HUES6 (cell line): ENCODE measurements around the gene UIMC1.

Source experiments
- H3K27ac ChIP-seq: 2 replicates; pipeline ENCODE4 v1.7.0; 2013; ENCODE audit warnings: low read depth, mild to moderate bottlenecking, low read length, inconsistent platforms
- H3K27me3 ChIP-seq: 2 replicates; pipeline ENCODE4 v1.6.1; 2013; ENCODE audit warnings: low read length; ENCODE audit not compliant: control insufficient read depth, insufficient read depth
- H3K36me3 ChIP-seq: 2 replicates; pipeline ENCODE4 v1.6.1; 2013; ENCODE audit warnings: low read length; ENCODE audit not compliant: control insufficient read depth, insufficient read depth
- H3K4me1 ChIP-seq: 2 replicates; pipeline ENCODE4 v1.6.1; 2013; ENCODE audit warnings: low read length; ENCODE audit not compliant: control insufficient read depth, insufficient read depth
- H3K4me3 ChIP-seq: 2 replicates; pipeline ENCODE4 v1.5.1; 2013; ENCODE audit warnings: low read depth, low read length
- H3K9ac ChIP-seq: one replicate; pipeline ENCODE4 v1.6.1; 2013; ENCODE audit warnings: mild to moderate bottlenecking, low read length
- H3K9me3 ChIP-seq: 2 replicates; pipeline ENCODE4 v1.6.1; 2013; ENCODE audit warnings: low read depth, low read length; ENCODE audit not compliant: control insufficient read depth, insufficient read depth

UIMC1 gene

DNA sequence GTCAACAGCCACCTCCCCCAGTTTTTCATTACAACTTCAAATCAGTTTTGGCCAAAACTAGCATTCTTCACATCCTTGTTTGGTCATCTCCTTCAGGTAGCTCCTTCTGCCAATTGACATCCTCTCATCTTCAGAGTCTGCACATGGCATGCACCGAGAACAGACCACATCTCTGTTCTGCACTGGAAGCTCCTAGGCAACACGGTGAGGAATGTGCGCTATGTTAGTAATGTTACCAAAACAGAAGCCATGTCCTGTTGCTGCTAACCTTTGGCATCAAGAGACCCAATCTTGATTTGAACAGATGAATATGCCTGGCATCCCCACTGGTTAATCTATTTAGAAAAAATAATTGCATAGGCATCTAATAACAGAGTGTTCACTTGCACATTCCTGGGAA is 102.3 kb downstream of the UIMC1 start:
- no peak overlapping the region for H3K4me3 ChIP-seq
- H3K9me3 ChIP-seq: no peaks in the 10 kb centered on the region
- H3K36me3 ChIP-seq: peaks cover 81% of the 10 kb centered on the region
- H3K27ac ChIP-seq: no peak overlapping the region
- H3K4me1 ChIP-seq: no peaks in the 10 kb centered on the region; the same call in 1 of the 2 replicates
- no peaks in the 10 kb centered on the region for H3K27me3 ChIP-seq
- no peak overlapping the region for H3K9ac ChIP-seq

DNA sequence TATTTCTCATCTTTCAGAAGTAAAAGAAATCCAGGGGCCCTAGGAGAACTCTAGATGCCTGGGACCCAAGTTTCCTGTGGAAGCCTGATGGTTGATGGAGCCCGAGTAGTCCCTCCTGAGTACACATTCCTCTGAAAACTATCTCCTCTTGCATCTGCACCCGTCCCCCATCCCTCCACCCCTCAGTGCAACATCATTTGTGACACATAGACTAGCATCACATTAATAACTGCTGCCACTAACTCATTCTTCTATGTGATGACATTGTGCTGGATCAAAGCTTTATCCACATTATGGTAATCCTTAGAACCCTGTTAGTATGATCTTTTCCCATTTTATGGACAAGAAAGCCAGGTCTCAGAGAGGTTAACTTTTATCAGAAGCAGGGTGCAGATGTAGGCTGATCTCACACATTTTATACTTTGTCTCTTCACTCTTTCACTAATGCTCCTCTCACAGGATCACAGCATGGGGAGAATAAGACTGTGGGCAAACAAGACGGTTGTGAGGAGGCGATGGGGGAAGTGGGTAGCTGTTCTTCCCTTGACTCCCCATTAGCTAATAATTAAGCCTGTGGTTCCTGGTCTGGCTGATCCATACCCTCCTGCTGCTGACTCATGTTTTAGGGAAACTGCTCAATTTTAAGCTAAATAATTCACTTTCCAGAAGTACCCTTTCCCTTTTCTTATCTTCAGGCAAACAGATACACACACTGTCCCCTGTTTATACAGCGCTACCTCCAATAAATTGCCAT is 103.5 kb downstream of the UIMC1 start:
- Histone ChIP-seq H3K4me1 (no peaks in the 10 kb centered on the region; the same call in 1 of the 2 replicates), H3K9me3 (no peaks in the 10 kb centered on the region), H3K9ac (no peak overlapping the region), H3K36me3 (peaks cover 70% of the 10 kb centered on the region), H3K27ac (no peak overlapping the region), H3K4me3 (no peak overlapping the region), H3K27me3 (no peaks in the 10 kb centered on the region)

DNA sequence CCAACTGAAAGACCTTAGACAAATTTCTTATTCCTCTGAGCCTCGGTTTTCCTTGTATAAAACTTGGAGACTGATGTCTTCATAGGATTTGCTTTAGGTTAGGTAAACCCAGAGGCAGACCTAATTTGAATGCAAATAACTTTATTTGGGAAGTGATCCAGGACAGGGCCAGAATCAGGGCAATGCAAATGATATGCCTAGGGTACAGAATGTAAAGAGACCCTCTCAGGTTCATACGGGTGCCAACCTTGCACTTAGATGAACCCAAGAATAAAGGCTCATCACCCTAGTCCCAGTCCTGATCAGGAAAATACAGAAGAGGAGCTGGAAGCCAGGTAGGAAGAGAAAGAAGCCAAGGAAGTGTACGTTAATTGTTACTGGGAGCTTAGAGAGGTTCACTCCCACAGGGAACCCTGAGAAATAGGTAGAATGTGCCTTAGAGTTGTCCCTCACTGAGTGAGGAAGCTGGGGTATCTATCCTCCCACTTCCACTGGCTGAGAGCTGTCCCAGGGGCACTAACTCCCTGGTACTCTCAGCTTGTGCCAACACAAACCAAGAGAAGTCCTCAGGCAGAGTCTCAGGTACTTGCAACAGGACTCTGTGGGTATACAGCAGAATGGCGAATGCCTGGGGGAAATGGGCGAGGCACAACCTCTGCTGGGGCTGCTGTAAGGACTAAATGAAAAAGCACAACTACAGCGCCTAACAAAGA is 104.3 kb downstream of the UIMC1 start:
- Histone ChIP-seq H3K36me3 (peaks cover 62% of the 10 kb centered on the region), H3K4me3 (no peak overlapping the region), H3K9me3 (no peaks in the 10 kb centered on the region), H3K4me1 (no peaks in the 10 kb centered on the region; the same call in 1 of the 2 replicates), H3K9ac (no peak overlapping the region), H3K27ac (no peak overlapping the region), H3K27me3 (no peaks in the 10 kb centered on the region)

DNA sequence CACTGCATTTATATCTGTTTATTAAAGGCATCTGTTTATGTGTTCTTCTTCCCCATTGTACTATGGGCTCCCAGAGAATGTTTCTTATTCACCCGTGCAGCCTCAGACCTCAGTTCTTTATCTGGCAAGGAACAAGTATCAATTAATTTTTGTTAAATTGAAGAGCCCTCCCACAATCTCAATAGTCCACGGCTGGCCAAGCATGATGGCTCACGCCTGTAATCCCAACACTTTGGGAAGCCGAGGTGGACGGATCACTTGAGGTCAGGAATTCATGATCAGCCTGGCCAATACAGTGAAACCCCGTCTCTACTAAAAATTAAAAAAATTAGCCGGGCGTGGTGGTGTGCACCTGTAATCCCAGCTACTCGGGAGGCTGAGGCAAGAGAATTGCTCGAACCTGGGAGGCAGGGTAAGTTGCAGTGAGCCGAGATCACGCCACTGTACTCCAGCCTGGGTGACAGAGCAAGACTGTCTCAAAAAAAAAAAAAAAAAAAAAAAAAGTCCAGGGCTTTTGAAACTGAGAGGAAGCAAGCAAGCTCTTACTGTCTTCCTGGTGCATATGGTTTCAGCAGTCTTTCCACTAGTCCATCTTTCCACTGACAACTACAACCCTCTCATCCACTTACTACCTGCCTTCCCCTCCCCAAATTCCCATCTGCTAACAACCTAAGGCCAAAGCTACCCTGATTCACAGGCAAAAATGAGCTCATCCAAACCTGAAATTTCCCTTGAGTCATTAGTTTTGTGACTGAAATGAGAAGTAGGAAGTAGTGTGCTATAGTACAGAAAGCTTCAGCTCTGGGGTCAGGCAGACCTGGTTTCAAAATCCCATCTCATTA is 105.1 kb downstream of the UIMC1 start:
- Histone ChIP-seq H3K4me1 (no peaks in the 10 kb centered on the region; the same call in 1 of the 2 replicates), H3K27me3 (no peaks in the 10 kb centered on the region), H3K4me3 (no peak overlapping the region), H3K36me3 (peaks cover 54% of the 10 kb centered on the region), H3K27ac (no peak overlapping the region), H3K9me3 (no peaks in the 10 kb centered on the region), H3K9ac (no peak overlapping the region)

DNA sequence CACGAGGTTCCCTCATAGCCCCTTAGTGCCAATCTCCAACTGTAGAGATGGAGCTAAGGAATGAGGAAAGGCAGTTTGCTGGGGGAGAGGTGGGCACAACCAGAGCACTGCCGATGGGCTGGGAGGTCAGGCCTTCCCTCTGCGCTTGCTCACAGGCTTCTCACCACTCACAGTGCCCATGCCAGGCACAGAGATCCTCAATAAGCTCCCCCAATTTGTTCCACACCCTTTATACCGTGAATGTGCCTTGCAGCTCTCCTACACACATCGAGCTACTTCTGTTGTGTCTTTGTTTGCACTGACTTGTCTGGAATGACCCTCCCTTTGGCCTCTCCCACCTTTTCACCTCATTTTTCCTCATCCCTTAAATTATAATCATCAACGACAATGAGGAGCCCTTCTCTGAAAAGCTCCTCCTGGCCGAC is 105.8 kb downstream of the UIMC1 start:
- Histone ChIP-seq H3K4me1 (no peaks in the 10 kb centered on the region; the same call in 1 of the 2 replicates), H3K27me3 (no peaks in the 10 kb centered on the region), H3K9me3 (no peaks in the 10 kb centered on the region), H3K9ac (no peak overlapping the region), H3K27ac (no peak overlapping the region), H3K4me3 (no peak overlapping the region), H3K36me3 (peaks cover 47% of the 10 kb centered on the region)

DNA sequence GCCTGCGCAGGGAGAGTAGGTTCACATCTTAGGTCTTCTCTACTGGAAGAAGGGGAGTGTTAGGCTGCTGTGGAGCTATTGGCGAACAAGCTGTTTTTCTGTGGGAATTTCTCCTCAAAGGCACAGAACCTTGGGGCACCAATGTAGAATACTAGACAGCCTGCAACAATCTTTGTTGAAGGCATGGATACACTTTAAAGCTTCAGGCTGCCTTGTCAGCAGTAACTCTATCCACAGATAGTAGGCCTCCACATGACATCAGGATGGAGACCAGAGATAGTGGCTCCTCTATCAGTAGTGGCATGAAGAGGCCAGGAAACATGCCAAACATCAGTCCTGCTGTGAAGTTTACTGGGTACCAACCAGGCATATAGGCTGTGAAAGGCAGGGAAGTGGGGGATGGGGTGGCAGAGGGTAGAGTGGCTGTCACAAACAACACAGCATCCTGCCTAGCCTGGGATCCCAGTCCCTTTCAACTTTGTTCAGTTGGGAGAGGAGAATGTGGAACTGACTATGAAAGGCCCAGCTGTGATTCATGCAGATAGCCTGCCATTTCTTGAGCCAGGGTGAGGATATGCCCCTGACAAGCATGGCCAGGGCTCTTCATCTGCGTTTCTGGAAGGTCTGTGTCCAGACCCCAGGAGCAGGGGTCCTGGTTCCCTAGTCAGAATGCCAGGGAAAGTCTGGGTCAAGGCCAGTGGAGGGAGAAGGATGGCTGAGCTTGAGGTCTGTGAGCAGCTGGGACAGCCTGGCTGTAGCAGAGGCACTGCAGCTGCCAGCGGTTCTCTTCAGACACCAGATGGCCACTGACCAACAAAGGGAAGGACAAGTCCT is 106.4 kb downstream of the UIMC1 start:
- Histone ChIP-seq H3K27ac (no peak overlapping the region), H3K36me3 (peaks cover 41% of the 10 kb centered on the region), H3K9ac (no peak overlapping the region), H3K27me3 (no peaks in the 10 kb centered on the region), H3K9me3 (no peaks in the 10 kb centered on the region), H3K4me3 (no peak overlapping the region), H3K4me1 (no peaks in the 10 kb centered on the region; the same call in 1 of the 2 replicates)

DNA sequence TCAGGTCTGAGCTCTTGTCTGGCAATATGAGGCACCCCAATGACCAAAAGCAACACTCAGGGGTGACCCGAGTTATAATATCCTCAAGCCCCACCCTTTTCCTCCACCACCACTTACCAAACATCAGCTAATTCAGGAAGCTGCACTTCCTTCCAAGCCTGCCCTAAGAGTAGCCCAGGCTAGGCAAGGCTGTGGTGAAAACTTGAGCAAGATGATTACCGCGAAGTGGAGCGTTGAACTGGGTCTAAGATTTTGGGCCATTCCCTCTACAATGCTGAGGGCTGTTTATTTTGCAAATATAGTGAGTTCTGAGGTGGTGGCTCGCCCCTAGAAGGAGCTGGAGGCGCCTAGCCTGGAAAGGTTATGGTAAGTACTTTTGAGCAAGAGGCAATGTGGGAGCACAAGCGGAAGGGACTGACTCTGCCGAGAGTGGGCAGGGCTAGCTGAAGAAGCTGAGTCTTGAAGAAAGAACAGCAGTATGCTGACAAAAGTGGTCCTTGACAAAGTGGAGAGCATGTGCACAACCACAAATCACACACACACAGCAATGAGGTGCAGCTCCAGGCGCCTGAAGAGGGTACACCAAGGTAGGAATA is 107.2 kb downstream of the UIMC1 start, which contains the start of gene HK3:
TSS of gene HK3 (minus strand) at position 51 of the 596 bp plus-strand sequence. CDS start 3,187 bp downstream, outside the sequence.
- Histone ChIP-seq H3K4me3 (no peak within 1 kb of the TSS), H3K36me3 (peaks cover 33% of the 10 kb centered on the region), H3K9ac (no peak within 1 kb of the TSS), H3K27ac (no peak within 1 kb of the TSS), H3K4me1 (no peaks in the 10 kb centered on the region; the same call in 1 of the 2 replicates), H3K27me3 (no peaks in the 10 kb centered on the region), H3K9me3 (no peaks in the 10 kb centered on the region)

DNA sequence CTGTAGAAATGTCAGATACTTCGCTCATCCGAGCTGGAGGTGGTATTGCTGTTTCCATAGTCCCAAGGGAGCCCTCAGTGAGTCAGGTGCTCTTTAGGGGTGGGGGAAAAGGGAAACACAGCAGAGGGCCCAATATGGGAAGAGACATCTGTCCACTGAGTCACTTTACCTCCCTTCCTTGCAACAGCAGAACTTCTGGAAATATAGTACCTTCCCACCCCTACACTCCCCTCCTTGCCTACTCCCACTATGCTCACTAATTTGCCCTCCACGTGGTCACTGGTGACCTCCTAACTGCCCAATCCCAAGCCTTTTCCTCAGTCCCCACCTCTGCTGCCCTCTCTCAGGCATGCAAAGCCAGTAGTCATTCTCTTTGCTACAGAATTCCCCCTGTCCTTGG is 109.3 kb downstream of the UIMC1 start:
- Histone ChIP-seq H3K4me1 (no peaks in the 10 kb centered on the region; the same call in 1 of the 2 replicates), H3K27ac (no peak overlapping the region), H3K4me3 (no peak overlapping the region), H3K27me3 (no peaks in the 10 kb centered on the region), H3K36me3 (peaks cover 13% of the 10 kb centered on the region), H3K9ac (no peak overlapping the region), H3K9me3 (no peaks in the 10 kb centered on the region)

DNA sequence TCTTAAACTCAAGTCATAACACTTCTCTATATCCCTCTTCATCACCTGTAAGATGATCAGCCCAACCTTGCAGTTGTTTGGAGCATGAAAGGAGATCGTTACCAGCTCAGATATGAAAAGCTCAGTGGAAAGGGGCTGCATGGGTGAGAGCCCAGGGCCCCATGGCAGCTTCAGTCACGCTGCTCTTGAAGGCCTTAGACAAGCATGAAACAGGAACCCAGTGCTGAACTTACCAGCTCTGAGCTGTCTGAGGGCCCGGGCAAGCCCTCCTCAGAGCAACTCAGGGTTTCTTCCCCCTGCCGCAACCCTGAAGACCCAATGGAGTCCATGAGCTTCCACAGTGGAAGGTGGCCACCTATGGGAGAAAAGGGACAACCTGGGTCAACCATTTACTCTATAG is 110.7 kb downstream of the UIMC1 start:
- H3K9ac ChIP-seq: no peak overlapping the region

DNA sequence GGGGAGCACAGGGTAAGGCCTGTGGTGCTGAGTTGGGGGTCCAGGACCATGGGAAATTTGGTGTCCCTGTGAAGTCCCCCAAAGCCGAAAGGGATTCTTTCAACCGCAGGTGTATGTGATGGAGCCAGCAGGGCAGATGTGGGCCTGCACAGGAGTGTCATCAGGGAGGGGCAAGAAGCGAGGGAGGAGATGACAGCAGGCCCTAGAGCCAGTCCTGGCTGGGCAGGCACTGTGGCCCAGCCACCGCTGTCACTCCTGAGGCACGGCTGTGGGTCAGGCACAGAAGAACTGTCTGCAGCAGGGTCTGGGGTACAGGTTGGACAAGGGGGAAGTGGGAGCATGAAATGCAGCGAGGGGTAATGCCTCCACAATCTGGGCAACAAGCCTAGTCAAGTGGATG is 112.3 kb downstream of the UIMC1 start:
- Histone ChIP-seq H3K9me3 (no peaks in the 10 kb centered on the region), H3K36me3 (no peaks in the 10 kb centered on the region), H3K4me1 (no peaks in the 10 kb centered on the region), H3K27me3 (no peaks in the 10 kb centered on the region), H3K9ac (no peak overlapping the region), H3K4me3 (no peak overlapping the region), H3K27ac (no peak overlapping the region)

More for the DNA sequence above, 110.7 kb downstream of the UIMC1 start:
- Histone ChIP-seq H3K4me1 (no peaks in the 10 kb centered on the region; the same call in 1 of the 2 replicates), H3K4me3 (no peak overlapping the region), H3K9me3 (no peaks in the 10 kb centered on the region), H3K36me3 (0 out of 2 replicates have a peak, but pooled peaks cover 3% of the 10 kb centered on the region), H3K27me3 (no peaks in the 10 kb centered on the region), H3K27ac (no peak overlapping the region)
